Activated CD8-positive, alpha-beta memory T cell treated with anti-CD3 and anti-CD28 coated beads for 24 hours (primary cell): ENCODE results near the gene YES1.

Experiments
- DNase-seq: peaks from one replicate; pipeline ENCODE4 v3.0.0-alpha.2; 2020

Gene YES1

GRCh38 chr18:681985-682384 is 130.1 kb downstream of the YES1 start:
- no peak for DNase-seq

GRCh38 chr18:680392-680791 is 131.7 kb downstream of the YES1 start:
- no peak for DNase-seq

GRCh38 chr18:679516-679915 is 132.5 kb downstream of the YES1 start:
- no peak for DNase-seq

GRCh38 chr18:678482-679182 is 133.4 kb downstream of the YES1 start:
- DNase-seq, result no peak

GRCh38 chr18:677951-678381 is 134.1 kb downstream of the YES1 start:
- DNase-seq, result no peak

GRCh38 chr18:677145-677544 is 134.9 kb downstream of the YES1 start:
- DNase-seq, result no peak

GRCh38 chr18:676736-677135 is 135.3 kb downstream of the YES1 start:
- no peak for DNase-seq

- DNase-seq, result no peak
Measured at GRCh38 chr18:676069-676468, 136.0 kb downstream of the YES1 start.

GRCh38 chr18:675307-675706 is 136.7 kb downstream of the YES1 start:
- DNase-seq, result no peak

GRCh38 chr18:673769-674168 is 138.3 kb downstream of the YES1 start:
- no peak for DNase-seq

GRCh38 chr18:673317-673716 is 138.7 kb downstream of the YES1 start:
- DNase-seq, result no peak
